ENCODE data around the gene PCBP4. TPM values are rescaled to one million over a fixed set of nuclear protein-coding genes. Genes with fewer than 3 reads are reported as not detected.
A peak's percentile ranks its signal among the peaks of the same experiment; 100 is the strongest.

PCBP4 gene
- total RNA-seq, 2 donors from 2014 or later = 73.8 to 119 TPM

GRCh38 chr3:51974277-51974962 lies 7.2 kb upstream of the PCBP4 start:
- TF ChIP-seq CTCF (IDR thresholded peaks at IDR 0.05) = peak; percentile 5 to 29
- Histone ChIP-seq H3K36me3 (no peaks in the 10 kb centered on the region), H3K9me3 (no peaks in the 10 kb centered on the region), H3K27me3 (no peaks in the 10 kb centered on the region), H3K4me3 (peak overlapping the region; percentile 67 to 73), H3K4me1 (peaks cover 0 to 25% of the 10 kb centered on the region in 2 donors), H3K27ac (peak overlapping the region; percentile 96 to 99)
- DNase-seq (ENCODE audit: low spot score) = no peak

- H3K27ac ChIP-seq = no peak overlapping the region
- no peaks in the 10 kb centered on the region for H3K36me3 ChIP-seq
- H3K9me3 ChIP-seq = no peaks in the 10 kb centered on the region
- no peak for DNase-seq (ENCODE audit: low spot score)
- H3K27me3 ChIP-seq = no peaks in the 10 kb centered on the region
- peaks cover 0 to 41% of the 10 kb centered on the region in 2 donors for H3K4me1 ChIP-seq
- no peak overlapping the region for H3K4me3 ChIP-seq
- TF ChIP-seq CTCF (IDR thresholded peaks at IDR 0.05) = no peak
These were observed 4.1 kb upstream of the PCBP4 start for GRCh38 chr3:51971350-51971749.

GRCh38 chr3:51970606-51971300 lies 3.5 kb upstream of the PCBP4 start:
- H3K9me3 ChIP-seq = no peaks in the 10 kb centered on the region
- H3K4me1 ChIP-seq = peaks cover 0 to 45% of the 10 kb centered on the region in 2 donors
- H3K27ac ChIP-seq = no peak overlapping the region
- no peak for DNase-seq (ENCODE audit: low spot score)
- TF ChIP-seq CTCF (IDR thresholded peaks at IDR 0.05) = no peak
- no peak overlapping the region for H3K4me3 ChIP-seq
- H3K36me3 ChIP-seq = no peaks in the 10 kb centered on the region
- no peaks in the 10 kb centered on the region for H3K27me3 ChIP-seq

GRCh38 chr3:51969841-51970240 lies 2.6 kb upstream of the PCBP4 start:
- no peak for DNase-seq (ENCODE audit: low spot score)
- Histone ChIP-seq H3K27me3 (no peaks in the 10 kb centered on the region), H3K27ac (no peak overlapping the region), H3K4me3 (no peak overlapping the region), H3K4me1 (peaks cover 0 to 46% of the 10 kb centered on the region in 2 donors), H3K36me3 (no peaks in the 10 kb centered on the region), H3K9me3 (no peaks in the 10 kb centered on the region)
- TF ChIP-seq CTCF (IDR thresholded peaks at IDR 0.05) = no peak

- no peak overlapping the region for H3K27ac ChIP-seq
- H3K9me3 ChIP-seq = no peaks in the 10 kb centered on the region
- H3K27me3 ChIP-seq = no peaks in the 10 kb centered on the region
- DNase-seq (ENCODE audit: low spot score) = no peak
- H3K4me1 ChIP-seq = peaks cover 0 to 46% of the 10 kb centered on the region in 2 donors
- no peak for TF ChIP-seq CTCF (IDR thresholded peaks at IDR 0.05)
- no peaks in the 10 kb centered on the region for H3K36me3 ChIP-seq
- H3K4me3 ChIP-seq = no peak overlapping the region
These were observed 1.8 kb upstream of the PCBP4 start for GRCh38 chr3:51968883-51969678.

All from right atrium auricular region (tissue), 2 donors.